Eye (tissue), 1 donor: ENCODE measurements around the gene SLC16A12.
"Not testable (repeated sequence)": the region's sequence is repeated elsewhere in the genome, so short reads cannot be mapped to it uniquely, and the experiment has no call there.

Source experiments
- DNase-seq: peaks from one replicate; pipeline ENCODE4 v3.0.0-alpha.2; 2015

SLC16A12 gene

GRCh38 chr10:89414879-89415821 is 120.2 kb downstream of the SLC16A12 start:
- no peak for DNase-seq

GRCh38 chr10:89414146-89414878 is 121.1 kb downstream of the SLC16A12 start, which contains the start of gene IFIT5:
IFIT5 (plus strand) TSS chr10:89414568; CDS start chr10:89414799, 231 bp downstream.
- peak; percentile 96 for DNase-seq

DNA sequence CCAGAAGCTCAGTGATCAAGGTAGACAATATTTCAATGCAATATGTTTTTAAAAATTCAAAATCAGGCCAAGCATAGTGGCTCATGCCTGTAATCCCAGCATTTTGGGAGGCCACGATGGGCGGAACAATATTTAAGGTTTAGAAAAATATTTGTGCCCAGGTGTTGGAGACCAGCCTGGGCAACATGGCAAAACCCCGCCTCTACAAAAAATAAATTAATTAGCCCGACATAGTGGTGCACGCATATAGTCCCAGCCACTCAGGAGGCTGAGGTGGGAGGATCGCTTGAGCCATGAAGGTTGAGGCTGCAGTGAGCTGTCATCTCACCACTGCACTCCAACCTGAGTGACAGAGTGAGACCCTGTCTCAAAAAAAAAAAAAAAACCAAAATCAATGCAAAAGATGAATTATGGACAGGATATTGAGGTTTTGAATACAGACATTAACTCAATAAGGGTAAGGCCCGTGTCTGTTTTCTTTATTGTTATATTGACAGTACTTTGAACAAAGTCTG is 121.9 kb downstream of the SLC16A12 start:
- no peak for DNase-seq

DNA sequence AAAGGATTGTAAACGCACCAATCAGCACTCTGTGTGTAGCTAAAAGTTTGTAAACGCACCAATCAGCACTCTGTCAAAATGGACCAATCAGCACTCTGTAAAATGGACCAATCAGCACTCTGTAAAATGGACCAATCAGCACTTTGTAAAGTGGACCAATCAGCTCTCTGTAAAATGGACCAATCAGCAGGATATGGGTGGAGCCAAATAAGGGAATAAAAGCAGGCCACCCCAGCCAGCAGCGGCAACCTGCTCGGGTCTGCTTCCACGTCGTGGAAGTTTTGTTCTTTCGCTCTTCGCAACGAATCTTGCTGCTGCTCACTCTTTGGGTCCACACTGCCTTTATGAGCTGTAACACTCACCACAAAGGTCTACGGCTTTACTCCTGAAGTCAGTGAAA is 123.1 kb downstream of the SLC16A12 start:
- DNase-seq: not testable (repeated sequence)

DNA sequence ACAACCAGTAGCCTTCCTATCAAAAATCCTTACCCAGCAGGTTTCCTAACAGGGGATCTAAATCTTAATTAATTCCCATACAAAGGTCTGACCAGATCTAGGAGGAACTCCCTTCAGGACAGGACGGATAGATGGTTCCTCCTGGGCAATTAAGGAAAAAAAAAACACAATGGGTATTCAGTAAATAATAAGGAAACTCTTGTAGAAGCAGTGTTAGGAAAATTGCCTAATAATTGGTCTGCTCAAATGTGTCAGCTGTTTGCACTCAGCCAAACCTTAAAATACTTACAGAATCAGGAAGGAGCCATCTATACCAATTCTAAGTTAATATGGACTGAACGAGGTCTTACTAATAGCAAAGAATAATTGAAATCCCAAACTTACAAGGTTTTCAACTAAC is 124.3 kb downstream of the SLC16A12 start:
- not testable (repeated sequence) for DNase-seq

- not testable (repeated sequence) for DNase-seq
Observed at GRCh38 chr10:89410551-89410950, 124.8 kb downstream of the SLC16A12 start.

DNA sequence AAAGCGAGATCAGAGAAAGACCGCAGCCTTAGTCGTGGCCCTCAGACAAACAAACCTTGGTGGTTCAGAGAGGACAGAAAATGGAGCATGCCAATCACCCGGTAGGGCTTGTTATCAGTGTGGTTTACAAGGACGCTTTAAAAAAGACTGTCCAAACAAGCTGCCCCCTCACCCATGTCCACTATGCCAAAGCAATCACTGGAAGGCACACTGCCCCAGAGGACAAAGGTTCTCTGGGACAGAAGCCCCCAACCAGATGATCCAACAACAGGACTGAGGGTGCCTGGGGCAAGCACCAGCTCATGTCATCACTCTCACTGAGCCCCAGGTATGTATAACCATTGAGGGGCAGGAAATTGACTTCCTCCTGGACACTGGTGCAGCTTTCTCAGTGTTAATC is 126.1 kb downstream of the SLC16A12 start:
- not testable (repeated sequence) for DNase-seq

DNA sequence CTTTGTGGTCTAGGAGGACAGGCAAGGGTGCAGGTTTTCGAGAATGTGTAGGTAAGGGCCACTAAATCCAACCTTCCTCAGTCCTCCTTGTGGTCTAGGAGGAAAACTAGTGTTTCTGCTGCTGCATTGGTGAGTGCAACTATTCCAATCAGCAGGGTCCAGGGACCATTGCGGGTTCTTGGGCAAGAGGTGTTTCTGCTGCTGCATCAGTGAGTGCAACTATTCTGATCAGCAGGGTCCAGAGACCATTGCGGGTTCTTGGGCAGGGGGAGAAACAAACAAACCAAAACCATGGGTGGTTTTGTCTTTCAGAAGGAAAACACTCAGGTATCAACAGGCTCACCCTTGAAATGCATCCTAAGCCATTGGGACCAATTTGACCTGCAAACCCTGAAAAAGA is 127.6 kb downstream of the SLC16A12 start:
- not testable (repeated sequence) for DNase-seq

- not testable (repeated sequence) for DNase-seq
Observed at GRCh38 chr10:89406178-89406577, 129.2 kb downstream of the SLC16A12 start.

- no peak for DNase-seq
Observed at GRCh38 chr10:89404104-89405047, 131.0 kb downstream of the SLC16A12 start.

- no peak for DNase-seq
Observed at GRCh38 chr10:89403043-89403442, 132.4 kb downstream of the SLC16A12 start.

GRCh38 chr10:89399956-89400355 is 135.4 kb downstream of the SLC16A12 start:
- no peak for DNase-seq

DNA sequence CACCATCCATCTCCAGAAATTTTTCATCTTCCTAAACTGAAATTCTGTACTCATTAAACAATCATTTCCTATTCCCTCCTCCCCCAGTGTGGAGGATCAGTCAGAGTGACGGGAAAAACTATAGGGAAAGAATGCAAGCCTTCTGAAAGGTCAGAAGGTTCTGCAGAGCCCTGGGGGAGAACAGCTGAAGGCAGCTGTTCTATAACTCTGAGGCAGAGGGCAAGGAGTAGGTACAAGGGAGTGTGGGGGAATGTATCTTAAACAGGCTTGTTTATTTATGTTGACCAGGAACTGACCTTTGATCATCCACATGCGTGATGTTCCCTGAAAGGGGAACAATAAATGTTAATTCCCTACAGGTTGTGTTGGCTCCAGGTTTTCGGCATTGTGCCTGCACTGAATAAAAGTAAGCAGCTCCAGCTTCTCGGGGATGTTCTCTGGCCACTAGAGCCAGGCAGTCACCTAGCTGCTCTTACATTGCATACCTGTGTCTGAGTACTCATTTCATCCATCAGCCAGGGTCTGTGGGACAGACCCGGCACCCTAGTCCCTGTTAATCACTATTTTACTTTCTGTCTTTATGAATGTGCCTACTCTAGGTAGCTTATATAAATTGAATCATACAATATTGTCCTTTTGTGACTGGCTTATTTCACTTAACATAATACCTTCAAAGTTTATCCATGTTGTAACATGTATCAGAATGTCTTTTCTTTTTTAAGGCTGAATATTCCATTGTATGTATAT is 137.2 kb downstream of the SLC16A12 start:
- no peak for DNase-seq

DNA sequence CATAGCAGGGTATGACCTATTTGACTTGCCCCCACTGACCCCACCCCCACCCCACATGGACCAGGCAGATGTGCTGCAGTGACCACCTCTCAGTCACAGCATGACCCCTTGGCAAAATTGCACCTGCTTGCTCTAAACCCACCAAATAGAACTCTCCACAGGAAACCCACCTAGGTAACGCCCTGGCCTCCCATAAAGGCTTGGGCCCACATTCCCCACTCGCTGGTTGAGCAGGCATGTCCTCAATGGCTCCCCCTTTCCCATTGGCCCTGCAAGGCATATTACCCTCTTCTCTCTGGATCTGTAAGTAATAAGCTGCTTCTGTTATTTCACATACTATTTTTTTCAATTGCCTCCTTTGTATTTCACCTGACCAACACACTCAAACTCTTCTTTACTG is 140.3 kb downstream of the SLC16A12 start:
- no peak for DNase-seq

- DNase-seq: no peak
Observed at GRCh38 chr10:89393898-89394297, 141.5 kb downstream of the SLC16A12 start.

DNA sequence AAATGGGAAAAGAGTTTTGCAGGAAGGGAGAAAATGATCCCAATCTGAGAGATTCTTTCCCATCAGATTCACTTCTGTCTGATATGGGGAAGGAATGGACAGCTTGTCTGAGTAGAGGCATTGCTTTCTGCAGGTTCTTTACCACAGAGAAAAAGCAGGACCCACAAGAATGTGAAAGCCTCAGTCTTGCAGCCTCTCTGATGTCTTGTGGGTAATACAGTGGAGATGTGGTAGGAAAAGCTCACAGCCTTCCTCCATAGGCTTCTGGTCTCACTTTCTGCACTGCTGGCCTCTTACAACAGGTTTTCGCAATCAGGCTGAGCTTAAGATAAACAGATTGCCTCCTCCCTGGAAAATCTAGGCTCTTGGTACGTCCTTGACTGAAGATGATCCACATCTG is 142.4 kb downstream of the SLC16A12 start:
- peak; percentile 38 for DNase-seq

- DNase-seq: peak; percentile 87
Observed at GRCh38 chr10:89391907-89392756, 143.3 kb downstream of the SLC16A12 start, which contains the start of gene IFIT1. IFIT1 (plus strand) TSS chr10:89392623; CDS start chr10:89392713, 90 bp downstream.

- not testable (repeated sequence) for DNase-seq
Observed at GRCh38 chr10:89391226-89391576, 144.2 kb downstream of the SLC16A12 start.

DNA sequence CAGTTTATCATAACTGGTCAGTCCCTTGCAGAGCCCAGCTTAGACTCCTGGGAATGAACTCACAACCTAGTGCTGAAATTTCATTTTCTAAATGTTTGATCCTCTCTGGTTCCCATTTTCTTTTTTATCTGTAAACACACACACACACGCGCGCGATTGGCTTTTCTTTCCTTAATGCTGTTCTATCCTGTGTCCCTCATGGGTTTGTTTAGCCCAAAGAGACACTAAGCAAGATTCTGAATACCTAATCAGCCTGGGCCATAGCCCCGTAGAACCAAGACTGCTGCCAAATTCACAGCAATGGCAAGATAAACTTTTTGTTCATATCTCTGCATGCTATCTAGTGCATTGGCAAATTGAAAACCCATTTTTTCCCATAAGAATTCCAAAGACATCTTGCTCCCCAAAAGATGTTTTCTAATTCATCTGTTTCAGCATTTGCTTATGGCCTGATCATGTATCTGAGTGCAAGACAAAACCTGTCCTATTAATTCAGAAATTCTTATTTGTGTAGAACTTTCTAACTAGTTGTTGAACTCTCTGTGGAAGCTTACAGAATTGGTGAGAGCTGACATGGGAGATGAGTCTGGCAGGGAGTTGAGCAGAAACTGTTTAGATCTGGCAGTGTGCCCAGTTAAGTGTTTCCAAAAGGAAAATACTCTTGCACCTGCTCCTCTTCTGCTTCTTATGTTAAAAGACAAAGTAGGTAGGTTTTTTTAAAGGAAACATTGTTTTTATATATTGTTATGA is 144.7 kb downstream of the SLC16A12 start:
- DNase-seq: no peak

- DNase-seq: peak; percentile 24
Observed at GRCh38 chr10:89389254-89389653, 146.1 kb downstream of the SLC16A12 start.
